A549 (cell line): ENCODE data around the gene MVK. TPM values are rescaled to one million over a fixed set of nuclear protein-coding genes. Genes with fewer than 3 reads are reported as not detected.

ENCODE experiments used
- ATAC-seq, 2 experiments: fragments of 200-7000 bp in 1 of 2; fragments of >200 bp in 1 of 2; cut with Nextera tagmentation in 1 of 2; cut with Tn5 transposase in 1 of 2; 3 replicates each; pipeline versions ENCODE4 v1.8.0 to v1.9.1; 2018 to 2020; ENCODE audit warnings: mild to moderate bottlenecking in 1 of 2, moderate library complexity in 1 of 2
- CTCF ChIA-PET: fragments of 300-600 bp; sonication (Branson Sonifier 250); formaldehyde crosslinking; extraction: SDS; loops from one replicate; lab custom pipeline; 2021; ENCODE audit warnings: antibody characterized with exemption, inconsistent platforms; lab: Yijun Ruan, JAX
- POLR2A ChIA-PET: fragments of 350-600 bp; formaldehyde crosslinking; extraction: SDS; loops from one replicate; lab custom pipeline; 2021; ENCODE audit warnings: antibody characterized with exemption, inconsistent platforms; lab: Yijun Ruan, JAX
- DNase-seq, 2 experiments: peaks; one replicate each; pipeline versions ENCODE4 v3.0.0 to v3.0.0-alpha.2; 2011 to 2016; ENCODE audit warnings: low read depth in 1 of 2, low spot score in 1 of 2
- FAIRE-seq: peaks from 2 replicates; lab custom pipeline; 2011; peaks lifted over from hg19 to GRCh38; lab: Jason Lieb, UNC
- H3K27ac ChIP-seq, 2 experiments: fragments of >200 bp; sonication (Bioruptor Twin); formaldehyde crosslinking; 3 replicates each; pipeline ENCODE4 v1.5.1; 2016 to 2017
- H3K4me1 ChIP-seq: fragments of >200 bp; sonication (Bioruptor Twin); formaldehyde crosslinking; 3 replicates; pipeline ENCODE4 v1.6.1; 2016
- H3K4me2 ChIP-seq: fragments of >200 bp; sonication (Bioruptor Twin); formaldehyde crosslinking; 3 replicates; pipeline ENCODE4 v1.6.1; 2016
- H3K4me3 ChIP-seq: fragments of >200 bp; sonication (Bioruptor Twin); formaldehyde crosslinking; 3 replicates; pipeline ENCODE4 v1.5.1; 2016
- H3K9me3 ChIP-seq: fragments of >200 bp; sonication (Bioruptor Twin); formaldehyde crosslinking; 3 replicates; pipeline ENCODE4 v1.6.1; 2016
- ATOH8 ChIP-seq: fragments of 250-450 bp; sonication (Bioruptor Pico); IDR thresholded peaks from 2 replicates; pipeline ENCODE4 v1.5.0; 2020; ENCODE audit warnings: low read depth, mild to moderate bottlenecking, moderate library complexity
- BCL3 ChIP-seq: fragments of >200 bp; sonication (Bioruptor Twin); formaldehyde crosslinking; IDR thresholded peaks from 3 replicates; pipeline ENCODE4 v1.6.1; 2016
- BHLHE40 ChIP-seq: IDR thresholded peaks from 2 replicates; pipeline ENCODE4 v1.6.1; 2012; ENCODE audit warnings: low read depth, low read length, inconsistent platforms
- CBX2 ChIP-seq: fragments of 200-600 bp; sonication (generic); IDR thresholded peaks from 2 replicates; pipeline ENCODE4 v1.6.1; 2016; ENCODE audit warnings: low read depth, mild to moderate bottlenecking, borderline replicate concordance
- CBX8 ChIP-seq: fragments of 200-600 bp; sonication (generic); IDR thresholded peaks from 2 replicates; pipeline ENCODE4 v1.6.1; 2016
- CEBPB ChIP-seq, 2 experiments: fragments of >200 bp in 1 of 2; sonication (Bioruptor Twin) in 1 of 2; formaldehyde crosslinking in 1 of 2; IDR thresholded peaks; 2 replicates each; pipeline ENCODE4 v1.6.1; 2012 to 2016
- E2F6 ChIP-seq: IDR thresholded peaks from 2 replicates; pipeline ENCODE4 v1.6.1; 2012; ENCODE audit warnings: low read depth, borderline replicate concordance
- EHMT2 ChIP-seq: fragments of 200-600 bp; sonication (generic); IDR thresholded peaks from 2 replicates; pipeline ENCODE4 v1.6.1; 2016; ENCODE audit warnings: antibody characterized with exemption, low read depth, mild to moderate bottlenecking, moderate library complexity
- EP300 ChIP-seq, 2 experiments: fragments of >200 bp; sonication (Bioruptor Twin); formaldehyde crosslinking; IDR thresholded peaks; 2 replicates in 1 of 2; 3 replicates in 1 of 2; pipeline ENCODE4 v1.6.1; 2016 to 2017
- ESRRA ChIP-seq: fragments of 150-350 bp; IDR thresholded peaks from 2 replicates; pipeline ENCODE4 v1.6.1; 2014; ENCODE audit warnings: mild to moderate bottlenecking, low read length, borderline replicate concordance
- FOSB ChIP-seq: fragments of 250-450 bp; sonication (Bioruptor Pico); IDR thresholded peaks from 2 replicates; pipeline ENCODE4 v1.5.0; 2020; ENCODE audit warnings: mild to moderate bottlenecking, moderate library complexity
- FOSL2 ChIP-seq, 2 experiments: fragments of 450-650 bp in 1 of 2; fragments of >200 bp in 1 of 2; sonication (Bioruptor Twin) in 1 of 2; formaldehyde crosslinking; IDR thresholded peaks; 2 replicates each; pipeline versions ENCODE4 v1.5.0 to v1.6.1; 2016 to 2020; ENCODE audit warnings: mild to moderate bottlenecking in 1 of 2, moderate library complexity in 1 of 2
- HDAC2 ChIP-seq: fragments of 200-600 bp; sonication (generic); IDR thresholded peaks from 2 replicates; pipeline ENCODE4 v1.6.1; 2016
- HMGXB4 ChIP-seq: fragments of 250-450 bp; sonication (Bioruptor Pico); IDR thresholded peaks from 2 replicates; pipeline ENCODE4 v1.5.0; 2021; ENCODE audit warnings: mild to moderate bottlenecking, moderate library complexity, borderline replicate concordance
- HOXB13 ChIP-seq: fragments of 250-450 bp; sonication (Bioruptor Pico); IDR thresholded peaks from 2 replicates; pipeline ENCODE4 v1.5.0; 2020; ENCODE audit warnings: low read depth, mild to moderate bottlenecking, moderate library complexity
- NFE2L2 ChIP-seq: fragments of 150-350 bp; conservative IDR thresholded peaks from 2 replicates; pipeline ENCODE4 v1.6.1; 2014; ENCODE audit warnings: low read length
- NR3C1 ChIP-seq: fragments of >200 bp; sonication (Bioruptor Twin); formaldehyde crosslinking; IDR thresholded peaks from 3 replicates; pipeline ENCODE4 v1.6.1; 2017
- PHF8 ChIP-seq: fragments of 200-600 bp; sonication (generic); IDR thresholded peaks from 2 replicates; pipeline ENCODE4 v1.6.1; 2016; ENCODE audit warnings: low read depth, mild to moderate bottlenecking, antibody characterized with exemption, moderate library complexity, borderline replicate concordance
- POLR2AphosphoS2 ChIP-seq: conservative IDR thresholded peaks from 2 replicates; pipeline ENCODE4 v1.6.1; 2012; ENCODE audit warnings: low read length, improper control_type of control experiment, inconsistent platforms
- RARB ChIP-seq: fragments of 250-450 bp; sonication (Bioruptor Pico); IDR thresholded peaks from 2 replicates; pipeline ENCODE4 v1.8.0; 2021; ENCODE audit warnings: mild to moderate bottlenecking, moderate library complexity
- RCOR1 ChIP-seq: fragments of 150-350 bp; IDR thresholded peaks from 2 replicates; pipeline ENCODE4 v1.6.1; 2014; ENCODE audit warnings: antibody characterized with exemption, low read length, low read depth
- RFX5 ChIP-seq: fragments of 450-650 bp; IDR thresholded peaks from 2 replicates; pipeline ENCODE4 v1.7.1; 2014; ENCODE audit warnings: antibody characterized with exemption, mild to moderate bottlenecking, moderate library complexity
- RNF2 ChIP-seq: fragments of 200-600 bp; sonication (generic); IDR thresholded peaks from 2 replicates; pipeline ENCODE4 v1.6.1; 2016; ENCODE audit warnings: low read depth, mild to moderate bottlenecking, antibody characterized with exemption, moderate library complexity, borderline replicate concordance
- SMC3 ChIP-seq: fragments of >200 bp; sonication (Bioruptor Twin); formaldehyde crosslinking; IDR thresholded peaks from 3 replicates; pipeline ENCODE4 v1.6.1; 2018; ENCODE audit warnings: inconsistent platforms
- TFCP2L1 ChIP-seq: fragments of 250-450 bp; sonication (Bioruptor Pico); IDR thresholded peaks from 2 replicates; pipeline ENCODE4 v1.5.0; 2021; ENCODE audit warnings: mild to moderate bottlenecking
- USF2 ChIP-seq: fragments of 450-650 bp; IDR thresholded peaks from 2 replicates; pipeline ENCODE4 v1.6.1; 2014; ENCODE audit warnings: antibody characterized with exemption
- ZC3H11A ChIP-seq: fragments of 450-650 bp; IDR thresholded peaks from 2 replicates; pipeline ENCODE4 v1.6.1; 2014; ENCODE audit warnings: antibody characterized with exemption, mild to moderate bottlenecking
- ZNF302 ChIP-seq: fragments of 250-450 bp; sonication (Bioruptor Pico); IDR thresholded peaks from 2 replicates; pipeline ENCODE4 v1.9.0; 2021; ENCODE audit warnings: inconsistent platforms, mild to moderate bottlenecking, moderate library complexity
- WGBS: methylation state at CpG from one replicate; pipeline ENCODE4 v1.1.6; 2017; ENCODE audit errors: missing lambda C conversion rate; 5-methylcytosine and 5-hydroxymethylcytosine counted together
- polyA plus RNA-seq, 4 experiments: library from polyadenylated mRNA; depleted of rRNA in 3 of 4; stranded (reverse); fragments of >200 nt; fragmentation: RNase III in 1 of 4; extraction: RNeasy Plus Mini Kit Qiagen cat#74134 plus additional on column Dnase treatment in 1 of 4; gene quantifications; 2 replicates in 3 of 4; 3 replicates in 1 of 4; pipeline ENCODE4 v1.2.3, GENCODE V29; 2011 to 2017

Gene MVK
- polyA plus RNA-seq, 2 of the 4 experiments (the other 2 are of a cell fraction), result 5.9 to 14.8 TPM

GRCh38 chr12:109581334-109581691 is 7.7 kb downstream of the MVK start (continued):
- TF ChIP-seq HOXB13 (CRISPR knock-in tag) (no peak), ESRRA (no peak), EHMT2 (no peak), RFX5 (no peak)

- H3K4me1 ChIP-seq, result peaks cover 8% of the 10 kb centered on the region; the same call in 2 of the 3 replicates
- 88% methylated on average over 8 of the region's 8 CpGs for WGBS
- peak; percentile 15 to 50; a peak in 3 of 6 replicates for ATAC-seq
- H3K4me3 ChIP-seq, result no peak overlapping the region
- H3K4me2 ChIP-seq, result no peak overlapping the region
- TF ChIP-seq POLR2AphosphoS2 (no peak), HDAC2 (no peak), RCOR1 (no peak), CBX2 (no peak), NFE2L2 (no peak), RARB (CRISPR knock-in tag) (no peak), SMC3 (no peak), HMGXB4 (no peak), ZC3H11A (no peak), ZNF302 (CRISPR knock-in tag) (no peak), NR3C1 (no peak), CEBPB (IDR thresholded peaks at IDR 0.05) (no peak), ESRRA (no peak), PHF8 (no peak)
- TF ChIP-seq, all 56 proteins: peak for 0
- H3K9me3 ChIP-seq, result no peaks in the 10 kb centered on the region
- CTCF ChIA-PET, result interaction anchor here (1.1 to 10.5 kb wide), 3 partner anchors 15 to 193 kb away, joined by 3 to 123 read pairs (median 6); no protein-coding TSS in a partner anchor
- FAIRE-seq, result no peak
- POLR2A ChIA-PET, result no interaction called here
- DNase-seq, result no peak
- no peak overlapping the region for H3K27ac ChIP-seq
Measured at GRCh38 chr12:109581856-109582255, 8.3 kb downstream of the MVK start.

GRCh38 chr12:109582636-109583035 is 9.0 kb downstream of the MVK start:
- ATAC-seq (peak; percentile 22 to 68; a peak in 3 of 6 replicates), DNase-seq (peak in 1 of 2 experiments; percentile 23), FAIRE-seq (no peak)
- Histone ChIP-seq H3K4me3 (no peak overlapping the region), H3K9me3 (no peaks in the 10 kb centered on the region), H3K27ac (no peak overlapping the region), H3K4me2 (no peak overlapping the region), H3K4me1 (peaks cover 9% of the 10 kb centered on the region; the same call in 2 of the 3 replicates)
- ChIA-PET CTCF (interaction anchor here (1.1 to 10.5 kb wide), 3 partner anchors 14 to 192 kb away, joined by 3 to 123 read pairs (median 6); no protein-coding TSS in a partner anchor), POLR2A (no interaction called here)
- WGBS, result 84% methylated on average over 5 of the region's 5 CpGs
- TF ChIP-seq CBX2 (no peak), RNF2 (no peak), USF2 (no peak), CBX8 (no peak), E2F6 (no peak), BHLHE40 (no peak), FOSB (no peak), TFCP2L1 (no peak), BCL3 (no peak), FOSL2 (IDR thresholded peaks at IDR 0.05) (no peak), FOSL2 (CRISPR knock-in tag; IDR thresholded peaks at IDR 0.05) (no peak), ATOH8 (CRISPR knock-in tag) (no peak), EP300 (IDR thresholded peaks at IDR 0.05) (no peak), RCOR1 (no peak), PHF8 (no peak)
